Fibroblast of pulmonary artery (primary cell): ENCODE results near the gene PTPRG.

ENCODE experiments used
- DNase-seq: peaks from one replicate; pipeline ENCODE4 v3.0.0-alpha.2; 2010; ENCODE audit warnings: low read depth
- H3K4me3 ChIP-seq: replicated peaks from 2 replicates; pipeline ENCODE4 v1.5.1; 2011; ENCODE audit warnings: low read depth, mild to moderate bottlenecking, control low read depth, low read length, moderate library complexity
- TF ChIP-seq, protein P1 (sequence below): IDR thresholded peaks from 2 replicates; pipeline ENCODE4 v1.5.1; 2011; ENCODE audit warnings: mild to moderate bottlenecking, control low read depth, low read length, inconsistent platforms; ENCODE audit errors: missing control alignments

Gene PTPRG

DNA sequence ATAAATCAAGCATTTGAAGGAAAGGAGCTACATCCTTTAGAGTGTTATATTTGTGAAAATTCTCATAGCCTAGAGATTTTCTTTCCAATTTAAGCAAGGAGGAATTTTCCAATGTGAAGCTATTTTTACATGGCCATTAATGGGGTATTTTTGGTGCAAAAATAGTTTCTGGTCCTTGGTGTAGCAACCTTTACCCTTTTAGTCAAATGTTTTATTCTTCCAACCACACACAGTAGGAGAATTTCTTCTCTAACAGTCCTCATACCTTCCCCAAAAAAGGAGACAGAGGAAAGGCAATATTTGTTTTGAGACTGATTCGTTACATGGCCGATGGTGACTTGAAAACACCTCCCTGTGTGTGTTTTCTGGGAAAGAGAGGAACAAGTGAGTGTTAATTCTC, 261.2 kb downstream of the PTPRG start:
- no peak for DNase-seq
- TF ChIP-seq, protein P1, sequence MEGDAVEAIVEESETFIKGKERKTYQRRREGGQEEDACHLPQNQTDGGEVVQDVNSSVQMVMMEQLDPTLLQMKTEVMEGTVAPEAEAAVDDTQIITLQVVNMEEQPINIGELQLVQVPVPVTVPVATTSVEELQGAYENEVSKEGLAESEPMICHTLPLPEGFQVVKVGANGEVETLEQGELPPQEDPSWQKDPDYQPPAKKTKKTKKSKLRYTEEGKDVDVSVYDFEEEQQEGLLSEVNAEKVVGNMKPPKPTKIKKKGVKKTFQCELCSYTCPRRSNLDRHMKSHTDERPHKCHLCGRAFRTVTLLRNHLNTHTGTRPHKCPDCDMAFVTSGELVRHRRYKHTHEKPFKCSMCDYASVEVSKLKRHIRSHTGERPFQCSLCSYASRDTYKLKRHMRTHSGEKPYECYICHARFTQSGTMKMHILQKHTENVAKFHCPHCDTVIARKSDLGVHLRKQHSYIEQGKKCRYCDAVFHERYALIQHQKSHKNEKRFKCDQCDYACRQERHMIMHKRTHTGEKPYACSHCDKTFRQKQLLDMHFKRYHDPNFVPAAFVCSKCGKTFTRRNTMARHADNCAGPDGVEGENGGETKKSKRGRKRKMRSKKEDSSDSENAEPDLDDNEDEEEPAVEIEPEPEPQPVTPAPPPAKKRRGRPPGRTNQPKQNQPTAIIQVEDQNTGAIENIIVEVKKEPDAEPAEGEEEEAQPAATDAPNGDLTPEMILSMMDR: no peak
- H3K4me3 ChIP-seq: no peak overlapping the region

DNA sequence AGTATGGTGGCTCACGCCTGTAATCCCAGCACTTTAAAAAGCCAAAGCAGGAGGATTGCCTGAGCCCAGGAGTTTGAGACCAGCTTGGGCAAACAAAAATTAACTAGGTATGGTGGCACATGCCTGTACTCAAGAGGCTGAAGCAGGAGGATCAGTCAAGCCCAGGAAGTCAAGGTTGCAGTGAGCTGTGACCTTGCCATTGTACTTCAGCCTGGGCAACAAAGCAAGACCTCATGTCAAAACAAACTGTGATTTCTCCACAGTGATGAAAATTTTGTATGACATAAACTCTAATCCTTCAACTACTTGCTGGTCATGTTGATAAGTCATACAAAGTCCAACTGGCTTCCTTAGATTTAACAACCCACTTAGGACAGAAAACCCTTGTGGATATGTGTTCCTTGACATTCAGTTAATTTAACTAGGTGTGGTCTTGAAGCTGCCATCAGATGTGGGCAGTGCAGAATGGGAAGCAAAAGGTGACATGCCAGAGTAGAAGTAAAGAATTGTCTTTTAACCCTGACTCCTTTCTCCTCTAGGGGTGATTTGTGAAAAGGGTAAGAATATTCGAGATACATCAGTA, 263.3 kb downstream of the PTPRG start:
- H3K4me3 ChIP-seq: no peak overlapping the region
- no peak for DNase-seq
- TF ChIP-seq, protein P1: no peak

DNA sequence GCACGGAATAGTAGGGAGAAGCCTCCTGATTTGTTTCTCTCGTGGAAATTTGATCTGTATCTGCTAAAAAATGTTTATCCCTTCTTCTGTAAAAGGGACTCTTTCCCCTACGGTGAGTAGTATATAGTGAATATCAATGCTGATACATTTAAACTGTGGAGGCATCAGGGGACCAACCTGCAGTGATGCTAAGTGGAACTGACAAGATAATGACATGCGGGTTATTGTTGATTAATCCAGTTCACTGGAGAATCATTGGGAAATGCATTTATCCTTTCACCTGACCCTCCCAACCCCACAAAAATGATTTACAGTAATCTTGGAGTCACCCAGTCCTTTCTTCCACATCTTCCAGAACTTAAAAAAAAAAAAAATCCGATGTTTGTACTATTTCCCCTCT, 264.8 kb downstream of the PTPRG start:
- DNase-seq: no peak
- no peak overlapping the region for H3K4me3 ChIP-seq
- TF ChIP-seq, protein P1: no peak

DNA sequence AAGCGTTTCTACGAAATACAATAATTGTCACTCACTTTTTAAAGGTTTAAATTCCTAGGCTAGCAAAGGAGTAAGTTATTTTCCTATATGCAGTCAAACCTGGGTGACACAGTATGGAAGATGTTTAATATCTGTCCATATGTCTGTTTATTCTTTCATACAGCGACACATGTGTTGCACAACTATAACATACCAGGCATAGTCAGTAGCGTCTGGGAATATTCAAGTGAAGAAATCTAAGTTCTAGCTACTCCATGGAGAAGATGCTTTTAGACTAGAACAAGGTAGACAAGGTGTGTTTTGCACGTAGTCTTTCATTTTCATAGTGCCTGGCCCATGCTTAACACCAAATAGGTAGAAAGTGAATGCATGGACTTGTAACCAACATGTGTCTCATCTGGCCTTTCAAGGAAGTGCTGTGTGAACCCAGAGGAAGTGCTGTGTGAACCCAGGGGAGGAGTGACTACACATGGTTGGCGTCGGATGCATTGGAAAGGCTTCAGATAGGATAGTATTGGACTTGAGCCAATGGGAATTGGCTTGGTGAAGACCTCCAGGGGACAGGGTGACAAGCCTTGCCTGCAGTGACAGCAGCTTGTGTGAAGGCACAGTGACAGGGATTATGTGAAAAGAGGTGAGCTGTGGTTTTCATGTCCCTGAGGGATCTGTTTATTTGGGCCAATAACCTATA, 267.0 kb downstream of the PTPRG start:
- DNase-seq: no peak
- H3K4me3 ChIP-seq: no peak overlapping the region
- TF ChIP-seq, protein P1: no peak

DNA sequence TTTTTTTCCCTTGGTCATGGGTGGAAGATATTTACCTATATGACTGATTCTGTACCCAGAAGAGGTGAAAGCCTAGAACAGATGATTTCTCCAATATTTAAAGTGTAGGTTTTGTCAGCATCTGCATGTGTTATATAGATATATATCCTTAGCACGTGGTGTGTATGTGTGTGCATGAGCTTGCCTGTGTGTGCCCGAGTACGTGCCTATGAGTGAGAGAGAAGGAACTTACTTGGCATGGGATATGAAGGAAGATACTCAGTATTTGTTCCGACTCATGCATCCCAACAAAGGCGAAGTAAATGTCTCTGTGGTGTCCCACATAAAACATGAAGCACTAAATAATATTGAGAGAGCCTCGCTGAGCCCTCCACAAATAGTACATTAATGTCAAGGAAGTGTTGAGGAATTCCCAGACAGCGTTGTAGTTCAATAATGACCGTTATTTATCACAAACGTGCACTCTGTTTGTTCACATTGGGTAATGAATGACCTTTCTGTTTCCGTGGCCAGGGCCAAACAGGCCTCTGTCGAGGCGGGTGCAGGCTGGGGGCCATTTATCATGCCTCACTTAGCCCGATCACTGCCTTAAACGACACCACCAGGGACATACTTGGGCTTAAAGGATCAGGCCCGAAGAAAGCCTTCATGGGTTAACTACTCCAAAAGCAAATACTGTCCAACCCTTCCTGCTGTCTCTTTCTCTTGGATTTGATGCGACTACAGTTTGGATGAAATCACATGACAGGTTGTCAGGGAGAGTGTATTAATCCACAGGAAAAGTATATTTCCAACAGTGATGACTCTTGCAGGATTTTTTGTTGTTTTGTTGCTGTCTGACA, 267.7 kb downstream of the PTPRG start:
- TF ChIP-seq, protein P1: no peak
- H3K4me3 ChIP-seq: no peak overlapping the region
- DNase-seq: no peak

DNA sequence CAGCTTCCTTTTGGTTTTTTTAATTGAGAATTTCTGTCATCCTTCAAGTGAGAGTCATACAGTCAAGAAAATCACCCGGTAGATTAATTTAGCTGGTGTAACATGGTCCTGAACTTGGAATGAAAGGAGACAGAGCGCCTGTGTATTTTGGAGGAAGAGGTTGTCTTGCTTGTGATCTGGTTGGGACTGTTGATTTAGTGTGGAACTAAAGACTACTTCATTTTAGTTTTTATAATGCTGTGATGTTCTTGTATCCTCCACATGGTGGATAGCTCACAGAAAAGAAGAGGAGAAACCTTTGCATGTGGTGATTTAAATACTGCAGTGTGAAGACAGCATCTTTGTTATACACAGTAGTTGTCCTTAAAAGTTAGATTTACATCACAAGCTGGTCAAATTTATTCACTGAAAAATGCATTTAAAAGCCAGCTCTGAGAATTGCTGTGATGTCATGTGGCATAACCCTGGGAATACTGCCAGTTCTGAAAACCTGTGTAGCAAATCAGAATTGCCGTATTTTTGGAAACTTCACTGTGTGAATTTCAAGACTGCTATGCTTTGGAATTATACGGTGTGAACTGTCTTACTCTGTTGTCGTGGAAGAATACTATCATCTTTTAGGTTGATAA, 268.5 kb downstream of the PTPRG start:
- DNase-seq: peak; percentile 68
- H3K4me3 ChIP-seq: no peak overlapping the region
- TF ChIP-seq, protein P1: no peak
